PC-9 (cell line): ENCODE data around the gene IGLL5. TPM values are rescaled to one million over a fixed set of nuclear protein-coding genes. Genes with fewer than 3 reads are reported as not detected.
"Not testable (repeated sequence)": the region's sequence is repeated elsewhere in the genome, so short reads cannot be mapped to it uniquely, and the experiment has no call there.

Experiments used
- BruUV-seq: library from RNA; stranded (reverse); fragments of 400-500 nt; replicated peaks from 2 replicates; lab custom pipeline; 2021; lab: Mats Ljungman, UMichigan
- CTCF ChIA-PET: fragments of 300-600 bp; sonication (Branson Sonifier 250); formaldehyde crosslinking; loops from one replicate; lab custom pipeline; 2022; ENCODE audit warnings: antibody characterized with exemption; lab: Charles Lee
- POLR2A ChIA-PET: fragments of 300-600 bp; sonication (Branson Sonifier 250); formaldehyde crosslinking; loops from one replicate; lab custom pipeline; 2022; ENCODE audit warnings: antibody characterized with exemption; ENCODE audit not compliant: unreplicated experiment; lab: Charles Lee
- DNase-seq, 2 experiments: peaks; one replicate each; pipeline versions ENCODE4 v3.0.0 to v3.0.0-alpha.2; 2015 to 2022; ENCODE audit warnings: mixed read lengths in 1 of 2
- H2AFZ ChIP-seq: fragments of 200-600 bp; sonication (generic); 2 replicates; pipeline ENCODE4 v1.8.1; 2017; ENCODE audit warnings: antibody characterized with exemption
- H3F3A ChIP-seq: fragments of 200-600 bp; sonication (generic); 2 replicates; pipeline ENCODE4 v1.8.1; 2017; ENCODE audit warnings: antibody characterized with exemption, mild to moderate bottlenecking, low read depth; ENCODE audit not compliant: insufficient read depth
- H3K27ac ChIP-seq: fragments of 200-600 bp; sonication (generic); 2 replicates; pipeline ENCODE4 v1.6.1; 2016; ENCODE audit warnings: mixed run types
- H3K27me3 ChIP-seq: fragments of 200-600 bp; sonication (generic); 2 replicates; pipeline ENCODE4 v1.6.1; 2016; ENCODE audit warnings: low read depth, mixed run types; ENCODE audit not compliant: insufficient read depth
- H3K36me3 ChIP-seq: fragments of 200-600 bp; sonication (generic); 2 replicates; pipeline ENCODE4 v1.6.1; 2016; ENCODE audit warnings: low read depth, mixed run types
- H3K4me1 ChIP-seq: fragments of 200-600 bp; sonication (generic); replicated peaks from 2 replicates; pipeline ENCODE4 v1.6.1; 2016; ENCODE audit warnings: mixed run types; ENCODE audit not compliant: insufficient read depth
- H3K4me2 ChIP-seq: fragments of 200-600 bp; sonication (generic); 2 replicates; pipeline ENCODE4 v1.6.1; 2017; ENCODE audit warnings: mixed run types
- H3K4me3 ChIP-seq: fragments of 200-600 bp; sonication (generic); 2 replicates; pipeline ENCODE4 v1.6.1; 2016; ENCODE audit warnings: mixed run types
- H3K79me2 ChIP-seq: fragments of 200-600 bp; sonication (generic); 2 replicates; pipeline ENCODE4 v1.6.1; 2017; ENCODE audit warnings: low read depth, mixed run types
- H3K9me2 ChIP-seq: fragments of 200-600 bp; sonication (generic); 2 replicates; pipeline ENCODE4 v1.8.1; 2017; ENCODE audit warnings: mild to moderate bottlenecking; ENCODE audit not compliant: insufficient read depth
- H3K9me3 ChIP-seq: fragments of 200-600 bp; sonication (generic); 2 replicates; pipeline ENCODE4 v1.8.1; 2016; ENCODE audit warnings: low read depth; ENCODE audit not compliant: insufficient read depth
- H4K20me1 ChIP-seq: fragments of 200-600 bp; sonication (generic); 2 replicates; pipeline ENCODE4 v1.8.1; 2017; ENCODE audit not compliant: insufficient read depth
- CTCF ChIP-seq: fragments of 200-600 bp; sonication (generic); conservative IDR thresholded peaks from 2 replicates; pipeline ENCODE4 v1.6.1; 2017; ENCODE audit warnings: mixed run types, antibody characterized with exemption, mild to moderate bottlenecking, moderate library complexity
- EZH2 ChIP-seq: fragments of 200-600 bp; sonication (generic); IDR thresholded peaks from 2 replicates; pipeline ENCODE4 v1.8.0; 2017; ENCODE audit warnings: antibody characterized with exemption, low read depth
- intact Hi-C: fragments of 100-400 bp; cut with micrococcal nuclease; formaldehyde crosslinking; loops from one replicate; pipeline ENCODE4 v1.10.0; 2022; ENCODE audit not compliant: unreplicated experiment
- total RNA-seq: library from RNA; stranded (reverse); gene quantifications from 2 replicates; pipeline ENCODE4 v1.2.3, GENCODE V29; 2021

IGLL5 gene
- total RNA-seq, 1 experiment from 2014 or later, result not detected

- H2AFZ ChIP-seq, H3K27ac ChIP-seq, H3K9me2 ChIP-seq, H3K36me3 ChIP-seq, H3K4me2 ChIP-seq, intact Hi-C loops, DNase-seq, H3K4me1 ChIP-seq, H3K79me2 ChIP-seq, H3K9me3 ChIP-seq, CTCF ChIA-PET, H4K20me1 ChIP-seq, H3K4me3 ChIP-seq, BruUV-seq, H3F3A ChIP-seq: not testable (repeated sequence)
- POLR2A ChIA-PET, result interaction anchor here (0.6 kb wide), 1 partner anchor 169 kb away, joined by 3 read pairs; no protein-coding TSS in a partner anchor
- peaks cover 77% of the 10 kb centered on the region for H3K27me3 ChIP-seq
Measured at GRCh38 chr22:22906391-22906790, 18.8 kb downstream of the IGLL5 start.

GRCh38 chr22:22906907-22907550 is 19.4 kb downstream of the IGLL5 start:
- H3K27ac ChIP-seq, result no peak overlapping the region
- no peak overlapping the region for H3K4me3 ChIP-seq
- DNase-seq, result no peak
- no peaks in the 10 kb centered on the region for H3K36me3 ChIP-seq
- ChIA-PET POLR2A (interaction anchor here (0.6 kb wide), 1 partner anchor 170 kb away, joined by 3 read pairs; no protein-coding TSS in a partner anchor), CTCF (no interaction called here)
- H3F3A ChIP-seq, result no peaks in the 10 kb centered on the region
- H3K79me2 ChIP-seq, result no peaks in the 10 kb centered on the region
- H2AFZ ChIP-seq, result no peak overlapping the region
- peaks cover 77% of the 10 kb centered on the region for H3K27me3 ChIP-seq
- no peaks in the 10 kb centered on the region for H3K9me2 ChIP-seq
- BruUV-seq, result no TSS peak
- no peaks in the 10 kb centered on the region for H3K4me1 ChIP-seq
- H3K9me3 ChIP-seq, result no peaks in the 10 kb centered on the region
- no peak for TF ChIP-seq EZH2
- TF ChIP-seq CTCF, result no peak
- no peak overlapping the region for H3K4me2 ChIP-seq
- no peaks in the 10 kb centered on the region for H4K20me1 ChIP-seq
- intact Hi-C loops, result no loop called here

GRCh38 chr22:22907551-22908494 is 20.2 kb downstream of the IGLL5 start:
- H3K9me3 ChIP-seq, result no peaks in the 10 kb centered on the region
- H2AFZ ChIP-seq, result no peak overlapping the region
- no peak overlapping the region for H3K4me3 ChIP-seq
- TF ChIP-seq CTCF, result no peak
- TF ChIP-seq EZH2, result no peak
- POLR2A ChIA-PET, result no interaction called here
- no TSS peak for BruUV-seq
- no peak for DNase-seq
- H3K4me2 ChIP-seq, result no peak overlapping the region
- H3K36me3 ChIP-seq, result no peaks in the 10 kb centered on the region
- no peaks in the 10 kb centered on the region for H3K4me1 ChIP-seq
- no peaks in the 10 kb centered on the region for H4K20me1 ChIP-seq
- H3K9me2 ChIP-seq, result no peaks in the 10 kb centered on the region
- no peaks in the 10 kb centered on the region for H3F3A ChIP-seq
- no peaks in the 10 kb centered on the region for H3K79me2 ChIP-seq
- CTCF ChIA-PET, result no interaction called here
- no peak overlapping the region for H3K27ac ChIP-seq
- peaks cover 77% of the 10 kb centered on the region for H3K27me3 ChIP-seq
- intact Hi-C loops, result no loop called here
